ENCODE measurements around the gene ENDOV. TPM values are rescaled to one million over a fixed set of nuclear protein-coding genes. Genes with fewer than 3 reads are reported as not detected.

ENDOV gene
- total RNA-seq, 2 donors from 2014 or later, result 8.3 to 17.5 TPM

- no peak overlapping the region for H3K4me3 ChIP-seq
- TF ChIP-seq POLR2A (IDR thresholded peaks at IDR 0.05) (no peak), CTCF (IDR thresholded peaks at IDR 0.05) (no peak)
- peaks cover 2% of the 10 kb centered on the region for H3K4me1 ChIP-seq
- DNase-seq (no peak), ATAC-seq (no peak)
- peaks cover 0 to 15% of the 10 kb centered on the region in 2 donors for H3K27me3 ChIP-seq
- no peak overlapping the region for H3K27ac ChIP-seq
- H3K9me3 ChIP-seq, result no peaks in the 10 kb centered on the region
- WGBS, 2 donors, result 20 to 66% methylated on average over 3 to 11 of the region's 11 CpGs
- no peaks in the 10 kb centered on the region for H3K36me3 ChIP-seq (replicated peaks in 1 of 2; ENCODE audit: insufficient read depth in 1 of 2, low read depth in 2 of 2)
- intact Hi-C loops (cut with DNase I), result no loop called here
Measured at GRCh38 chr17:80469667-80470066, 54.7 kb downstream of the ENDOV start.

- H3K4me3 ChIP-seq, result no peak overlapping the region
- H3K27me3 ChIP-seq, result peaks cover 0 to 24% of the 10 kb centered on the region in 2 donors
- DNase-seq (no peak), ATAC-seq (no peak)
- H3K9me3 ChIP-seq, result no peaks in the 10 kb centered on the region
- WGBS, 2 donors, result 72 to 75% methylated on average over 18 to 21 of the region's 21 CpGs
- H3K27ac ChIP-seq, result no peak overlapping the region
- H3K36me3 ChIP-seq (replicated peaks in 1 of 2; ENCODE audit: insufficient read depth in 1 of 2, low read depth in 2 of 2), result no peaks in the 10 kb centered on the region
- H3K4me1 ChIP-seq, result peaks cover 12% of the 10 kb centered on the region
- intact Hi-C loops (cut with DNase I), result no loop called here
- TF ChIP-seq CTCF (IDR thresholded peaks at IDR 0.05) (no peak), POLR2A (IDR thresholded peaks at IDR 0.05) (no peak)
Measured at GRCh38 chr17:80470603-80471002, 55.6 kb downstream of the ENDOV start.

- intact Hi-C loops (cut with DNase I), result no loop called here
- ATAC-seq, result no peak
Measured at GRCh38 chr17:80471922-80472321, 57.0 kb downstream of the ENDOV start.

GRCh38 chr17:80472996-80473395 is 58.0 kb downstream of the ENDOV start:
- WGBS, 2 donors, result 84 to 90% methylated on average over 9 to 12 of the region's 12 CpGs
- intact Hi-C loops (cut with DNase I), result no loop called here
- H3K9me3 ChIP-seq, result no peaks in the 10 kb centered on the region
- H3K36me3 ChIP-seq (replicated peaks in 1 of 2; ENCODE audit: insufficient read depth in 1 of 2, low read depth in 2 of 2), result no peaks in the 10 kb centered on the region
- H3K27me3 ChIP-seq, result peaks cover 0 to 43% of the 10 kb centered on the region in 2 donors
- DNase-seq (no peak), ATAC-seq (no peak)
- no peak overlapping the region for H3K4me3 ChIP-seq
- TF ChIP-seq CTCF (IDR thresholded peaks at IDR 0.05), result no peak
- TF ChIP-seq POLR2A (IDR thresholded peaks at IDR 0.05), result no peak
- no peak overlapping the region for H3K27ac ChIP-seq
- H3K4me1 ChIP-seq, result peaks cover 35% of the 10 kb centered on the region

More at GRCh38 chr17:80471922-80472321, 57.0 kb downstream of the ENDOV start:
- WGBS, 2 donors, result 75 to 76% methylated on average over 8 of the region's 8 CpGs
- no peak for TF ChIP-seq CTCF (IDR thresholded peaks at IDR 0.05)
- no peak for TF ChIP-seq POLR2A (IDR thresholded peaks at IDR 0.05)
- Histone ChIP-seq H3K27me3 (peaks cover 0 to 36% of the 10 kb centered on the region in 2 donors), H3K4me3 (no peak overlapping the region), H3K36me3 (replicated peaks in 1 of 2; ENCODE audit: insufficient read depth in 1 of 2, low read depth in 2 of 2) (no peaks in the 10 kb centered on the region), H3K4me1 (peaks cover 24% of the 10 kb centered on the region), H3K27ac (no peak overlapping the region), H3K9me3 (no peaks in the 10 kb centered on the region)
- DNase-seq, result no peak

GRCh38 chr17:80473701-80474100 is 58.7 kb downstream of the ENDOV start:
- Histone ChIP-seq H3K27ac (no peak overlapping the region), H3K27me3 (peaks cover 0 to 45% of the 10 kb centered on the region in 2 donors)
- WGBS, 2 donors, result 61% methylated on average over 7 of the region's 7 CpGs; no CpG with 5 or more reads in 1 of the 2 donors

More at GRCh38 chr17:80473701-80474100, 58.7 kb downstream of the ENDOV start:
- intact Hi-C loops (cut with DNase I), result no loop called here
- ATAC-seq (no peak), DNase-seq (no peak)
- Histone ChIP-seq H3K4me3 (no peak overlapping the region), H3K4me1 (peaks cover 42% of the 10 kb centered on the region), H3K9me3 (no peaks in the 10 kb centered on the region), H3K36me3 (replicated peaks in 1 of 2; ENCODE audit: insufficient read depth in 1 of 2, low read depth in 2 of 2) (no peaks in the 10 kb centered on the region)
- TF ChIP-seq POLR2A (IDR thresholded peaks at IDR 0.05), result no peak

Measured in body of pancreas (tissue), 4 donors.